SK-N-SH treated with all-trans-retinoic acid at 6 μM for 48 hours (cell line): ENCODE data around the gene GFPT2.

Experiments used
- ARNTL ChIP-seq: fragments of 450-650 bp; formaldehyde crosslinking; IDR thresholded peaks from 2 replicates; pipeline ENCODE4 v1.5.0; 2020; ENCODE audit warnings: low read depth, mild to moderate bottlenecking, moderate library complexity, borderline replicate concordance
- BACH2 ChIP-seq: fragments of 250-450 bp; sonication (Bioruptor Pico); IDR thresholded peaks from 2 replicates; pipeline ENCODE4 v1.9.0; 2021; ENCODE audit warnings: mild to moderate bottlenecking, borderline replicate concordance
- ESRRG ChIP-seq: fragments of 250-450 bp; sonication (Bioruptor Pico); IDR thresholded peaks from 2 replicates; pipeline ENCODE4 v1.6.1; 2021; ENCODE audit warnings: mild to moderate bottlenecking
- TOX ChIP-seq: fragments of 250-450 bp; sonication (Bioruptor Pico); IDR thresholded peaks from 2 replicates; pipeline ENCODE4 v1.8.0; 2021; ENCODE audit warnings: mild to moderate bottlenecking, moderate library complexity, borderline replicate concordance
- ZNF70 ChIP-seq: fragments of 450-650 bp; formaldehyde crosslinking; IDR thresholded peaks from 2 replicates; pipeline ENCODE4 v1.5.0; 2020; ENCODE audit warnings: mild to moderate bottlenecking, moderate library complexity
- TF ChIP-seq, protein P1 (sequence below): fragments of 250-450 bp; sonication (Bioruptor Pico); IDR thresholded peaks from 2 replicates; pipeline ENCODE4 v1.5.1; 2021; ENCODE audit warnings: mild to moderate bottlenecking, moderate library complexity
- TF ChIP-seq, protein P2 (sequence below): fragments of 250-450 bp; sonication (Bioruptor Pico); IDR thresholded peaks from 2 replicates; pipeline ENCODE4 v1.8.0; 2020; ENCODE audit warnings: mild to moderate bottlenecking, moderate library complexity, borderline replicate concordance

DNA sequence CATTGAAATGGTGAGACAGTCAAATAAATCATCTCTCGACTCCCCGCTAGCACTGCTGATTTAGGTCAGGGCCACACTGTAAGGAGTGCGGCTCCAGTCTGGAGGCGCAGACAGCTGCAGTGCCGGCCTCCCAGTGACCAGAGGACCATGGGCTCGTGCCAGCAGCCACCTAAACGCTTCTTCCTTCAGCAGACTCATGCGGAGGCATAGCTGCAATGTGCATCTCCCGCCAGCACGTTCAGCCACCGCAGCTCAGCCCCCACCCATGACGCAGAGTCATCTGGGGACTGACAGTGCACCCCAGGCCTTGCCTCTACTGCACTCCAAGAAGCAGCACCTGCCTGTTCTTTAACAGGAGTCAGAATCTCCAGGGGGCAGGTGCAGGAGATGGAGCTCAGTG lies 47.7 kb downstream of the GFPT2 start:
- TF ChIP-seq ZNF70 (CRISPR knock-in tag), result no peak
- TF ChIP-seq, protein P1, sequence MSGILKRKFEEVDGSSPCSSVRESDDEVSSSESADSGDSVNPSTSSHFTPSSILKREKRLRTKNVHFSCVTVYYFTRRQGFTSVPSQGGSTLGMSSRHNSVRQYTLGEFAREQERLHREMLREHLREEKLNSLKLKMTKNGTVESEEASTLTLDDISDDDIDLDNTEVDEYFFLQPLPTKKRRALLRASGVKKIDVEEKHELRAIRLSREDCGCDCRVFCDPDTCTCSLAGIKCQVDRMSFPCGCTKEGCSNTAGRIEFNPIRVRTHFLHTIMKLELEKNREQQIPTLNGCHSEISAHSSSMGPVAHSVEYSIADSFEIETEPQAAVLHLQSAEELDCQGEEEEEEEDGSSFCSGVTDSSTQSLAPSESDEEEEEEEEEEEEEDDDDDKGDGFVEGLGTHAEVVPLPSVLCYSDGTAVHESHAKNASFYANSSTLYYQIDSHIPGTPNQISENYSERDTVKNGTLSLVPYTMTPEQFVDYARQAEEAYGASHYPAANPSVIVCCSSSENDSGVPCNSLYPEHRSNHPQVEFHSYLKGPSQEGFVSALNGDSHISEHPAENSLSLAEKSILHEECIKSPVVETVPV (CRISPR knock-in tag), result no peak
- TF ChIP-seq, protein P2, sequence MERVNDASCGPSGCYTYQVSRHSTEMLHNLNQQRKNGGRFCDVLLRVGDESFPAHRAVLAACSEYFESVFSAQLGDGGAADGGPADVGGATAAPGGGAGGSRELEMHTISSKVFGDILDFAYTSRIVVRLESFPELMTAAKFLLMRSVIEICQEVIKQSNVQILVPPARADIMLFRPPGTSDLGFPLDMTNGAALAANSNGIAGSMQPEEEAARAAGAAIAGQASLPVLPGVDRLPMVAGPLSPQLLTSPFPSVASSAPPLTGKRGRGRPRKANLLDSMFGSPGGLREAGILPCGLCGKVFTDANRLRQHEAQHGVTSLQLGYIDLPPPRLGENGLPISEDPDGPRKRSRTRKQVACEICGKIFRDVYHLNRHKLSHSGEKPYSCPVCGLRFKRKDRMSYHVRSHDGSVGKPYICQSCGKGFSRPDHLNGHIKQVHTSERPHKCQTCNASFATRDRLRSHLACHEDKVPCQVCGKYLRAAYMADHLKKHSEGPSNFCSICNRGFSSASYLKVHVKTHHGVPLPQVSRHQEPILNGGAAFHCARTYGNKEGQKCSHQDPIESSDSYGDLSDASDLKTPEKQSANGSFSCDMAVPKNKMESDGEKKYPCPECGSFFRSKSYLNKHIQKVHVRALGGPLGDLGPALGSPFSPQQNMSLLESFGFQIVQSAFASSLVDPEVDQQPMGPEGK (CRISPR knock-in tag), result no peak
- TF ChIP-seq BACH2, result no peak
- no peak for TF ChIP-seq ESRRG
- TF ChIP-seq TOX, result no peak
- no peak for TF ChIP-seq ARNTL
